IMR-90 (cell line): ENCODE results near the gene ROPN1B. TPM values are rescaled to one million over a fixed set of nuclear protein-coding genes. Genes with fewer than 3 reads are reported as not detected.

Source experiments
- ATAC-seq: fragments of 200-7000 bp; cut with Tn5 transposase; 2 replicates; pipeline ENCODE4 v1.9.1; 2020; ENCODE audit warnings: low read depth, mild to moderate bottlenecking, moderate library complexity
- BruUV-seq: library from RNA; stranded (reverse); fragments of 400-500 nt; replicated peaks from 2 replicates; lab custom pipeline; 2021; lab: Mats Ljungman, UMichigan
- CTCF ChIA-PET: fragments of 300-600 bp; formaldehyde crosslinking; extraction: SDS; loops from one replicate; lab custom pipeline; 2021; ENCODE audit warnings: antibody characterized with exemption; lab: Yijun Ruan, JAX
- POLR2A ChIA-PET: fragments of 300-600 bp; sonication (Branson Sonifier 250); formaldehyde crosslinking; loops from one replicate; lab custom pipeline; 2022; ENCODE audit warnings: antibody characterized with exemption; ENCODE audit not compliant: unreplicated experiment; lab: Charles Lee
- DNase-seq: peaks from one replicate; pipeline ENCODE4 v3.0.0; 2013
- H2AFZ ChIP-seq: replicated peaks from 2 replicates; pipeline ENCODE3; 2013; ENCODE audit warnings: low read length, mild to moderate bottlenecking; ENCODE audit not compliant: poor library complexity
- H2AK5ac ChIP-seq: 2 replicates; pipeline ENCODE4 v1.6.1; 2013; ENCODE audit warnings: low read depth, low read length, inconsistent platforms
- H2AK9ac ChIP-seq: replicated peaks from 2 replicates; pipeline ENCODE3; 2013; ENCODE audit warnings: mild to moderate bottlenecking, low read depth, low read length, moderate library complexity; ENCODE audit not compliant: poor library complexity
- H2BK120ac ChIP-seq: 2 replicates; pipeline ENCODE4 v1.6.1; 2013; ENCODE audit warnings: low read depth, low read length, inconsistent platforms
- H2BK15ac ChIP-seq: 3 replicates; pipeline ENCODE4 v1.6.1; 2013; ENCODE audit warnings: low read depth, low read length, inconsistent platforms
- H2BK20ac ChIP-seq: 2 replicates; pipeline ENCODE4 v1.6.1; 2013; ENCODE audit warnings: low read depth, mild to moderate bottlenecking, inconsistent platforms, low read length, moderate library complexity
- H2BK5ac ChIP-seq: 2 replicates; pipeline ENCODE4 v1.6.1; 2013; ENCODE audit warnings: mild to moderate bottlenecking, low read depth, low read length, inconsistent platforms; ENCODE audit not compliant: poor library complexity, severe bottlenecking
- H3K14ac ChIP-seq: replicated peaks from 2 replicates; pipeline ENCODE4 v1.6.1; 2013; ENCODE audit warnings: low read depth, low read length, inconsistent platforms
- H3K18ac ChIP-seq: 2 replicates; pipeline ENCODE4 v1.6.1; 2013; ENCODE audit warnings: low read depth, low read length, control low read depth
- H3K23ac ChIP-seq: 2 replicates; pipeline ENCODE4 v1.6.1; 2013; ENCODE audit warnings: low read depth, low read length, inconsistent platforms
- H3K27ac ChIP-seq: 2 replicates; pipeline ENCODE4 v1.5.1; 2013; ENCODE audit warnings: mild to moderate bottlenecking, control low read depth, low read length; ENCODE audit not compliant: insufficient read depth
- H3K27me3 ChIP-seq: 2 replicates; pipeline ENCODE4 v1.6.1; 2013; ENCODE audit warnings: low read length; ENCODE audit not compliant: control insufficient read depth, insufficient read depth
- H3K36me3 ChIP-seq: 2 replicates; pipeline ENCODE4 v1.6.1; 2013; ENCODE audit warnings: low read length, mixed read lengths; ENCODE audit not compliant: control insufficient read depth, insufficient read depth
- H3K4ac ChIP-seq: 2 replicates; pipeline ENCODE4 v1.6.1; 2013; ENCODE audit warnings: low read depth, low read length, inconsistent platforms
- H3K4me1 ChIP-seq: 2 replicates; pipeline ENCODE4 v1.6.1; 2013; ENCODE audit warnings: low read length, mixed read lengths; ENCODE audit not compliant: control insufficient read depth, insufficient read depth
- H3K4me2 ChIP-seq: 2 replicates; pipeline ENCODE4 v1.6.1; 2013; ENCODE audit warnings: low read depth, mild to moderate bottlenecking, control low read depth, low read length, moderate library complexity
- H3K4me3 ChIP-seq: 2 replicates; pipeline ENCODE4 v1.5.1; 2013; ENCODE audit warnings: low read depth, mild to moderate bottlenecking, control low read depth, low read length, moderate library complexity; ENCODE audit not compliant: insufficient read depth
- H3K56ac ChIP-seq: 2 replicates; pipeline ENCODE4 v1.6.1; 2013; ENCODE audit warnings: low read length, inconsistent platforms; ENCODE audit not compliant: insufficient read depth; ENCODE audit errors: extremely low read depth
- H3K79me1 ChIP-seq, 2 experiments: 2 replicates each; pipeline ENCODE4 v1.6.1; 2013; ENCODE audit warnings: low read length in 2 of 2, inconsistent platforms in 1 of 2, low read depth in 1 of 2
- H3K9ac ChIP-seq: 2 replicates; pipeline ENCODE4 v1.6.1; 2013; ENCODE audit warnings: low read depth, low read length, control low read depth
- H3K9me1 ChIP-seq: 2 replicates; pipeline ENCODE4 v1.6.1; 2013; ENCODE audit warnings: low read length, inconsistent platforms; ENCODE audit not compliant: insufficient read depth
- H3K9me3 ChIP-seq: 2 replicates; pipeline ENCODE4 v1.6.1; 2013; ENCODE audit warnings: low read length; ENCODE audit not compliant: control insufficient read depth, insufficient read depth
- H4K20me1 ChIP-seq: 2 replicates; pipeline ENCODE4 v1.6.1; 2013; ENCODE audit warnings: low read length, inconsistent platforms; ENCODE audit not compliant: insufficient read depth
- H4K5ac ChIP-seq: 2 replicates; pipeline ENCODE4 v1.6.1; 2013; ENCODE audit warnings: mild to moderate bottlenecking, low read depth, low read length, control low read depth
- H4K8ac ChIP-seq, 2 experiments: 2 replicates each; pipeline ENCODE4 v1.6.1; 2013; ENCODE audit warnings: low read depth in 2 of 2, low read length in 2 of 2, control low read depth in 1 of 2, inconsistent platforms in 1 of 2
- H4K91ac ChIP-seq: 2 replicates; pipeline ENCODE4 v1.6.1; 2013; ENCODE audit warnings: low read depth, low read length, inconsistent platforms; ENCODE audit not compliant: insufficient read depth
- CHD1 ChIP-seq: IDR thresholded peaks from 2 replicates; pipeline ENCODE4 v1.6.1; 2012; ENCODE audit warnings: low read depth, low read length, improper control_type of control experiment
- CTCF ChIP-seq: conservative IDR thresholded peaks from 2 replicates; pipeline ENCODE4 v1.5.1; 2012; ENCODE audit warnings: mild to moderate bottlenecking, low read depth, low read length, improper control_type of control experiment
- ELK1 ChIP-seq: fragments of 150-350 bp; IDR thresholded peaks from 2 replicates; pipeline ENCODE4 v1.6.1; 2016; ENCODE audit warnings: low read depth, mild to moderate bottlenecking, low read length, moderate library complexity, borderline replicate concordance
- FOS ChIP-seq: fragments of 150-350 bp; IDR thresholded peaks from 2 replicates; pipeline ENCODE4 v1.6.1; 2016; ENCODE audit warnings: low read depth, low read length
- MAFK ChIP-seq: IDR thresholded peaks from 2 replicates; pipeline ENCODE4 v1.6.1; 2012; ENCODE audit warnings: low read depth, low read length, improper control_type of control experiment
- MAZ ChIP-seq: IDR thresholded peaks from 2 replicates; pipeline ENCODE4 v1.6.1; 2012; ENCODE audit warnings: low read depth, mild to moderate bottlenecking, low read length, improper control_type of control experiment, moderate library complexity, borderline replicate concordance
- POLR2A ChIP-seq: IDR thresholded peaks from 2 replicates; pipeline ENCODE4 v1.6.1; 2012; ENCODE audit warnings: mild to moderate bottlenecking, low read depth, low read length
- RAD21 ChIP-seq: IDR thresholded peaks from 2 replicates; pipeline ENCODE4 v1.6.1; 2012; ENCODE audit warnings: low read length, improper control_type of control experiment
- RFX5 ChIP-seq: IDR thresholded peaks from 2 replicates; pipeline ENCODE4 v1.8.0; 2012; ENCODE audit warnings: low read depth, mild to moderate bottlenecking, low read length, moderate library complexity
- SMC3 ChIP-seq: fragments of 150-350 bp; IDR thresholded peaks from 2 replicates; pipeline ENCODE4 v1.6.1; 2016; ENCODE audit warnings: low read depth, mild to moderate bottlenecking, antibody characterized with exemption, low read length, moderate library complexity
- WGBS, 2 experiments: methylation state at CpG; one replicate each; pipeline versions ENCODE4 v1.1.5 to v1.1.7; 2013; ENCODE audit warnings: missing lambda C conversion rate in 2 of 2; ENCODE audit not compliant: insufficient read length in 1 of 2; ENCODE audit errors: extremely low coverage in 2 of 2; 5-methylcytosine and 5-hydroxymethylcytosine counted together
- dilution Hi-C: fragments of 300-500 bp; cut with HindIII; formaldehyde crosslinking; loops from one replicate; pipeline ENCODE4 v1.14.3; 2018; ENCODE audit warnings: low sequenced_read_pairs; ENCODE audit not compliant: unreplicated experiment
- in situ Hi-C: fragments of 300-500 bp; cut with MboI; formaldehyde crosslinking; loops from 3 replicates; pipeline ENCODE4 v1.14.3; 2019; ENCODE audit warnings: low sequenced_read_pairs, inconsistent platforms, mixed read lengths
- intact Hi-C: fragments of 100-400 bp; cut with micrococcal nuclease; formaldehyde crosslinking; loops from 2 replicates; pipeline ENCODE4 v1.10.0; 2022
- polyA plus RNA-seq, 3 experiments: library from polyadenylated mRNA; depleted of rRNA; stranded (reverse); fragments of >200 nt; gene quantifications; 2 replicates each; pipeline ENCODE4 v1.2.3, GENCODE V29; 2012; ENCODE audit warnings: low replicate concordance in 1 of 3
- total RNA-seq: library from RNA; depleted of rRNA; stranded (reverse); fragments of >200 nt; gene quantifications from 2 replicates; pipeline ENCODE4 v1.2.3, GENCODE V29; 2012

ROPN1B gene
- total and polyA plus RNA-seq, 2 of the 4 experiments (the other 2 are of a cell fraction) = not detected

- Histone ChIP-seq H3K36me3 (no peaks in the 10 kb centered on the region), H3K9me3 (no peaks in the 10 kb centered on the region), H3K4me3 (no peak overlapping the region), H4K20me1 (no peaks in the 10 kb centered on the region), H3K27ac (no peak overlapping the region), H3K9me1 (no peaks in the 10 kb centered on the region), H3K27me3 (peaks cover 17% of the 10 kb centered on the region), H3K23ac (no peak overlapping the region), H4K91ac (no peak overlapping the region), H2AK5ac (no peak overlapping the region), H2BK120ac (no peak overlapping the region), H3K9ac (no peak overlapping the region), H2AK9ac (no peak overlapping the region), H2BK15ac (no peak overlapping the region), H3K14ac (no peak overlapping the region), H4K5ac (no peak overlapping the region), H3K56ac (no peak overlapping the region), H3K4me2 (no peak overlapping the region), H4K8ac (no peak overlapping the region), H3K4ac (no peak overlapping the region), H3K4me1 (no peaks in the 10 kb centered on the region), H3K79me1 (no peaks in the 10 kb centered on the region), H2AFZ (no peak overlapping the region), H3K18ac (no peak overlapping the region), H2BK5ac (no peak overlapping the region), H2BK20ac (no peak overlapping the region)
- ATAC-seq (no peak), DNase-seq (no peak)
- dilution Hi-C loops (no loop called here), intact Hi-C loops (no loop called here), in situ Hi-C loops (loop anchor here (25.0 kb wide), 1 partner anchor 426 kb away; the partner anchor contains the start of gene CFAP100)
- ChIA-PET CTCF (no interaction called here), POLR2A (no interaction called here)
- 80% methylated on average over 2 of the region's 6 CpGs; no CpG with 5 or more reads in 1 of the 2 experiments for WGBS, 2 experiments
- BruUV-seq = no TSS peak
- TF ChIP-seq SMC3 (no peak), RFX5 (no peak), ELK1 (no peak), POLR2A (no peak), CTCF (no peak), RAD21 (no peak), MAZ (no peak), FOS (no peak), MAFK (no peak), CHD1 (no peak)
Measured at GRCh38 chr3:125961289-125961589, 7.7 kb upstream of the ROPN1B start.
